Measurements from ENCODE around the gene SLC12A8.

Gene SLC12A8

GRCh38 chr3:125220183-125220582, 7.6 kb upstream of the SLC12A8 start:
- no peak overlapping the region for H3K4me3 ChIP-seq (ENCODE audit: low read depth, low read length)
- TF ChIP-seq, protein P1, sequence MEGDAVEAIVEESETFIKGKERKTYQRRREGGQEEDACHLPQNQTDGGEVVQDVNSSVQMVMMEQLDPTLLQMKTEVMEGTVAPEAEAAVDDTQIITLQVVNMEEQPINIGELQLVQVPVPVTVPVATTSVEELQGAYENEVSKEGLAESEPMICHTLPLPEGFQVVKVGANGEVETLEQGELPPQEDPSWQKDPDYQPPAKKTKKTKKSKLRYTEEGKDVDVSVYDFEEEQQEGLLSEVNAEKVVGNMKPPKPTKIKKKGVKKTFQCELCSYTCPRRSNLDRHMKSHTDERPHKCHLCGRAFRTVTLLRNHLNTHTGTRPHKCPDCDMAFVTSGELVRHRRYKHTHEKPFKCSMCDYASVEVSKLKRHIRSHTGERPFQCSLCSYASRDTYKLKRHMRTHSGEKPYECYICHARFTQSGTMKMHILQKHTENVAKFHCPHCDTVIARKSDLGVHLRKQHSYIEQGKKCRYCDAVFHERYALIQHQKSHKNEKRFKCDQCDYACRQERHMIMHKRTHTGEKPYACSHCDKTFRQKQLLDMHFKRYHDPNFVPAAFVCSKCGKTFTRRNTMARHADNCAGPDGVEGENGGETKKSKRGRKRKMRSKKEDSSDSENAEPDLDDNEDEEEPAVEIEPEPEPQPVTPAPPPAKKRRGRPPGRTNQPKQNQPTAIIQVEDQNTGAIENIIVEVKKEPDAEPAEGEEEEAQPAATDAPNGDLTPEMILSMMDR (IDR thresholded peaks at IDR 0.05; ENCODE audit: low read depth, low read length), result no peak

GRCh38 chr3:125219261-125219701, 6.7 kb upstream of the SLC12A8 start:
- no peak overlapping the region for H3K4me3 ChIP-seq (ENCODE audit: low read depth, low read length)
- TF ChIP-seq, protein P1 (IDR thresholded peaks at IDR 0.05; ENCODE audit: low read depth, low read length), result no peak

DNA sequence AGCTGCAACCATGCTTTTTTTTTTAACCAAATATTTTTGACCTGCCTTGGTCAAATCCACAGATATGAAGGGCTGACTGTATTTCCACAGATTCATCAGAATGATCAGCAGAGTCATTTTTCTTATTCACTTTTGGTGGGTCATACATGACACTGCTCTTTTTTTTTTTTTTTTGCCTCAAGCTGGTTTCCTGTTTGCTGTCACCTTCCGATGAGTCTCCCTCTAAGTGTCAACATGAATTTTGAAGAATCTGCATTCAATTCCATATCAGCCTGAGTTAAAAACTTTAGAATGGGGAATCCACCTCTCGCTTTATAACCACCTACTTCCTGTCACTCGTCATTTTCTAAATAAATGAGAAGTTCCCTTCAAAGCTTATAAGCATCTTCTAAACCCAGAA, 2.2 kb upstream of the SLC12A8 start:
- H3K4me3 ChIP-seq (ENCODE audit: low read depth, low read length), result no peak overlapping the region
- TF ChIP-seq, protein P1 (IDR thresholded peaks at IDR 0.05; ENCODE audit: low read depth, low read length), result no peak

DNA sequence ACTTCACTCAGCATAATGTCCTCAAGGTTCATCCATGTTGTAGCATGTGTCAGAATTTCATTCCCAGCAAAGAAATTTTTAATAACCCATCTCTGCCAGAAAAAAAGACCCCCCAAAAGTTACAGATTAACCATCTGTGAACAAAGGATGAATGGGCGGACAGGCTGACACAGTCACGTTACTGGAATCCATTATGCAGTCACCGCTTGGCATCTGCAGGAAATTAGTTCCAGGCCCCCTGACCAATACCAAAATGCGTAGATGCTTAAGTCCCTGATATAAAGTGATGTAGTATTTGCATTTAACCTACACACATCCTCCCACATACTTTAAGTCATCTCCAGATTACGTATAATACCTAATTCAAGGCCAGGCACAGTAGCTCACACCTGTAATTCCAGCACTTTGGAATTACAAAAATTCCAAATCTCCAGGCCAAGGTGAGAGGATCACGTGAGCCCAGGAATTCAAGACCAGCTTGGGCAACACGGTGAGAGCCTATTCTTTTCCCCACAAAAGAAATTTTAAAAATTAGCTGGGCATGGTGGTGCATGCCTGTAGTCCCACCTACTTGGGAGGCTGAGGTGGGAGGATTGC, 1.5 kb upstream of the SLC12A8 start:
- no peak overlapping the region for H3K4me3 ChIP-seq (ENCODE audit: low read depth, low read length)
- TF ChIP-seq, protein P1 (IDR thresholded peaks at IDR 0.05; ENCODE audit: low read depth, low read length), result no peak

DNA sequence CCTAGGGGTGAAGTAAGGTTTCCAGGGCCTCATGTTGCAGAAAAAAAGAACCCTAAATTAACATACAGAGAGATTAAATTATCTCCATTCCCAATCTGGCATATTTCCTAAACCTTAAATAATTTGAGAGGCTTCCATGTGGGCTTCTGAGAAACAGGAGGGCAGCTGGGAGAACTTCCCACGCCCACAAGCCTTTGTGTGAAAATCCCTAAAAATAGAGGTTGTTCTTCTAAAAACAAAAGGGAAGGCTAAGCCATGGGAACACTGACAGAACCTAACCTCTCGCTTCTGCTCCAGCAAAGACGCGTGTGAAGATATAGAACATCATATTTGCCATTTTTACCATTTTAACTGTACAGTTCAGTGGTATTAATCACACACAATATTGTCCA, 812 bp upstream of the SLC12A8 start:
- no peak overlapping the region for H3K4me3 ChIP-seq (ENCODE audit: low read depth, low read length)
- TF ChIP-seq, protein P1 (IDR thresholded peaks at IDR 0.05; ENCODE audit: low read depth, low read length), result no peak

DNA sequence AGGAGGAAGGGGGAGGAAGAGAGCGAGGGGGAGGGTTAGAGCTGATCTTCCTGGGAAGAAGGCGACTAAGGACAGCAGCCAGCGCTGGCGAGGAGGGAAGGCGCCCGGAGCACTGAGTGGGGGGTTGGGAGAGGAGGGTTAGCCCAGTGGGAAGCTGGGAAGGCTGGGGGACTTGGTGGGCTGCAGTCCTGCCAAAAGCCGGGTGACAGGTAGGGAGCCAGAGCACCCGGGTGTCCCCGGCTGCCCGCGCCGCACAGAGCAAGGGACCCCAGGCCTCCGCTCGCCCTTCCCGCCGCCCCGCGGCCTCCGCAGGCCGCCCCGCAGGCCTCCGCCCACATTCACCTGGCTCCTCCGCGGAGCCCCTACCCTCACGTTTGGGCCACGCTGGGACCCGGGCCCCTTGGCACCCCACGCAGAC, 448 bp downstream of the SLC12A8 start:
- H3K4me3 ChIP-seq (ENCODE audit: low read depth, low read length), result no peak overlapping the region
- TF ChIP-seq, protein P1 (IDR thresholded peaks at IDR 0.05; ENCODE audit: low read depth, low read length), result no peak

- TF ChIP-seq, protein P1 (IDR thresholded peaks at IDR 0.05; ENCODE audit: low read depth, low read length), result no peak
- no peak overlapping the region for H3K4me3 ChIP-seq (ENCODE audit: low read depth, low read length)
Observed at GRCh38 chr3:125211523-125212090, 941 bp downstream of the SLC12A8 start.

Measured in WI38 (cell line).